GM23338 (cell line): ENCODE measurements around the gene EDIL3. TPM values are rescaled to one million over a fixed set of nuclear protein-coding genes. Genes with fewer than 3 reads are reported as not detected.

Source experiments
- ATAC-seq: fragments of 200-7000 bp; cut with Tn5 transposase; 3 replicates; pipeline ENCODE4 v1.9.1; 2020
- DNase-seq: peaks from one replicate; pipeline ENCODE4 v3.0.0-alpha.2; 2015; ENCODE audit warnings: low spot score
- H2AFZ ChIP-seq: fragments of 200-600 bp; sonication (generic); 2 replicates; pipeline ENCODE4 v1.8.0; 2016; ENCODE audit warnings: antibody characterized with exemption, mild to moderate bottlenecking, moderate library complexity
- H3F3A ChIP-seq: fragments of 200-600 bp; sonication (generic); replicated peaks from 2 replicates; pipeline ENCODE4 v1.8.0; 2017; ENCODE audit warnings: antibody characterized with exemption, mixed run types, low read depth
- H3K27ac ChIP-seq: fragments of 200-600 bp; sonication (generic); 2 replicates; pipeline ENCODE4 v1.6.1; 2016; ENCODE audit warnings: low read depth
- H3K27me3 ChIP-seq: fragments of 200-600 bp; sonication (generic); 2 replicates; pipeline ENCODE4 v1.8.0; 2016; ENCODE audit warnings: mild to moderate bottlenecking, mixed run types, moderate library complexity; ENCODE audit not compliant: insufficient read depth
- H3K36me3 ChIP-seq: fragments of 200-600 bp; sonication (generic); 2 replicates; pipeline ENCODE4 v1.8.0; 2016; ENCODE audit warnings: mild to moderate bottlenecking; ENCODE audit not compliant: insufficient read depth
- H3K4me1 ChIP-seq: fragments of 200-600 bp; sonication (generic); 2 replicates; pipeline ENCODE4 v1.8.0; 2016; ENCODE audit warnings: mild to moderate bottlenecking, moderate library complexity; ENCODE audit not compliant: insufficient read depth
- H3K4me2 ChIP-seq: fragments of 200-600 bp; sonication (generic); 2 replicates; pipeline ENCODE4 v1.7.1; 2017; ENCODE audit warnings: mixed run types
- H3K4me3 ChIP-seq: fragments of 200-600 bp; sonication (generic); 2 replicates; pipeline ENCODE4 v1.6.1; 2016; ENCODE audit warnings: mixed run types
- H3K79me2 ChIP-seq: fragments of 200-600 bp; sonication (generic); replicated peaks from 2 replicates; pipeline ENCODE4 v1.8.0; 2017; ENCODE audit warnings: mild to moderate bottlenecking; ENCODE audit not compliant: insufficient read depth
- H3K9me2 ChIP-seq: fragments of 200-600 bp; sonication (generic); 2 replicates; pipeline ENCODE4 v1.8.0; 2017; ENCODE audit not compliant: insufficient read depth
- H4K20me1 ChIP-seq: fragments of 200-600 bp; sonication (generic); replicated peaks from 2 replicates; pipeline ENCODE4 v1.8.0; 2017; ENCODE audit warnings: mild to moderate bottlenecking; ENCODE audit not compliant: insufficient read depth
- H3K27ac Mint-ChIP-seq: 2 replicates; pipeline ENCODE4 v1.8.0; 2020; ENCODE audit warnings: inconsistent platforms, mild to moderate bottlenecking, moderate library complexity, mixed read lengths
- H3K27me3 Mint-ChIP-seq: 3 replicates; pipeline ENCODE4 v1.8.0; 2022; ENCODE audit warnings: low read depth, mild to moderate bottlenecking, moderate library complexity, mixed read lengths, inconsistent platforms; ENCODE audit not compliant: insufficient read depth, poor library complexity
- H3K36me3 Mint-ChIP-seq: 3 replicates; pipeline ENCODE4 v1.8.0; 2021; ENCODE audit warnings: low read depth, mild to moderate bottlenecking, inconsistent platforms, moderate library complexity, mixed read lengths
- H3K4me1 Mint-ChIP-seq: 3 replicates; pipeline ENCODE4 v1.8.0; 2020; ENCODE audit warnings: mild to moderate bottlenecking, inconsistent platforms, mixed read lengths
- H3K4me3 Mint-ChIP-seq: 3 replicates; pipeline ENCODE4 v1.8.0; 2021; ENCODE audit warnings: moderate library complexity, mild to moderate bottlenecking, inconsistent platforms, mixed read lengths
- H3K9me3 Mint-ChIP-seq: 3 replicates; pipeline ENCODE4 v1.8.0; 2020; ENCODE audit warnings: moderate library complexity, mild to moderate bottlenecking, inconsistent platforms, mixed read lengths
- CREB1 ChIP-seq: fragments of 250-450 bp; sonication (Bioruptor Pico); IDR thresholded peaks from 2 replicates; pipeline ENCODE4 v1.5.0; 2020; ENCODE audit warnings: low read depth, mild to moderate bottlenecking, moderate library complexity
- CTCF ChIP-seq, 2 experiments: fragments of 200-600 bp in 1 of 2; sonication (generic) in 1 of 2; conservative IDR thresholded peaks; 2 replicates each; pipeline versions ENCODE4 v1.5.1 to v1.6.1; 2016 to 2017; ENCODE audit warnings: antibody characterized with exemption in 2 of 2, low read depth in 2 of 2, mild to moderate bottlenecking in 2 of 2, moderate library complexity in 1 of 2
- ETS1 ChIP-seq: IDR thresholded peaks from 2 replicates; pipeline ENCODE4 v1.6.1; 2016; ENCODE audit warnings: antibody characterized with exemption
- EZH2 ChIP-seq: fragments of 200-600 bp; sonication (generic); IDR thresholded peaks from one replicate; pipeline ENCODE4 v1.8.0; 2017; ENCODE audit warnings: antibody characterized with exemption, mild to moderate bottlenecking, low read depth; ENCODE audit not compliant: unreplicated experiment
- EZH2phosphoT487 ChIP-seq: fragments of 200-600 bp; sonication (generic); IDR thresholded peaks from one replicate; pipeline ENCODE4 v1.8.1; 2018; ENCODE audit warnings: antibody characterized with exemption; ENCODE audit not compliant: unreplicated experiment
- JUNB ChIP-seq: IDR thresholded peaks from one replicate; pipeline ENCODE4 v1.6.1; 2016; ENCODE audit warnings: antibody characterized with exemption; ENCODE audit not compliant: unreplicated experiment
- NANOG ChIP-seq: IDR thresholded peaks from 2 replicates; pipeline ENCODE4 v1.6.1; 2016; ENCODE audit warnings: antibody characterized with exemption, borderline replicate concordance
- POLR2AphosphoS5 ChIP-seq: IDR thresholded peaks from 2 replicates; pipeline ENCODE4 v1.6.1; 2016; ENCODE audit warnings: antibody characterized with exemption, low read depth
- REST ChIP-seq: IDR thresholded peaks from one replicate; pipeline ENCODE4 v1.6.1; 2018; ENCODE audit warnings: antibody characterized with exemption; ENCODE audit not compliant: unreplicated experiment
- STAT1 ChIP-seq: IDR thresholded peaks from one replicate; pipeline ENCODE4 v1.6.1; 2016; ENCODE audit warnings: antibody characterized with exemption; ENCODE audit not compliant: unreplicated experiment
- ZNF331 ChIP-seq: fragments of 250-450 bp; sonication (Bioruptor Pico); IDR thresholded peaks from 2 replicates; pipeline ENCODE4 v1.5.0; 2020; ENCODE audit warnings: low read depth, mild to moderate bottlenecking, moderate library complexity
- polyA plus RNA-seq: library from polyadenylated mRNA; unstranded; fragments of >200 nt; fragmentation: Nextera tagmentation; extraction: Ambion mirVana; gene quantifications from 2 replicates; pipeline ENCODE4 v1.2.1, GENCODE V29; 2016
- total RNA-seq: library from RNA; depleted of rRNA; stranded (reverse); fragments of >200 nt; shearing (Covaris generic); gene quantifications from 2 replicates; pipeline ENCODE4 v1.2.3, GENCODE V29; 2014

EDIL3 gene
- total and polyA plus RNA-seq, 2 experiments from 2014 or later = 43.3 to 61.9 TPM

- no peaks in the 10 kb centered on the region; the same call in 2 of the 3 replicates for H3K9me3 Mint-ChIP-seq
These were observed 166.1 kb downstream of the EDIL3 start for GRCh38 chr5:84218546-84218945.

GRCh38 chr5:84215521-84215920, 169.2 kb downstream of the EDIL3 start:
- Histone ChIP-seq H3K36me3 (no peaks in the 10 kb centered on the region), H3K79me2 (no peaks in the 10 kb centered on the region), H3K4me2 (no peak overlapping the region), H3K4me1 (no peaks in the 10 kb centered on the region), H3K27me3 (no peaks in the 10 kb centered on the region), H3F3A (no peaks in the 10 kb centered on the region), H3K4me3 (no peak overlapping the region), H2AFZ (no peak overlapping the region), H4K20me1 (no peaks in the 10 kb centered on the region), H3K9me2 (no peaks in the 10 kb centered on the region), H3K27ac (no peak overlapping the region)
- Mint-ChIP-seq H3K4me3 (no peak overlapping the region), H3K4me1 (peaks cover 2% of the 10 kb centered on the region; the same call in 1 of the 3 replicates), H3K27me3 (peaks cover 5% of the 10 kb centered on the region), H3K36me3 (no peaks in the 10 kb centered on the region), H3K27ac (no peak overlapping the region), H3K9me3 (no peaks in the 10 kb centered on the region; the same call in 2 of the 3 replicates)
- no peak for DNase-seq
- ATAC-seq = no peak
- TF ChIP-seq EZH2 (no peak), ZNF331 (CRISPR knock-in tag) (no peak), POLR2AphosphoS5 (no peak)

More at GRCh38 chr5:84218546-84218945, 166.1 kb downstream of the EDIL3 start:
- Mint-ChIP-seq H3K27me3 (peaks cover 3% of the 10 kb centered on the region), H3K4me3 (no peak overlapping the region), H3K27ac (peak overlapping the region; percentile 78; the same call in 1 of the 2 replicates), H3K4me1 (peaks cover 2% of the 10 kb centered on the region; the same call in 1 of the 3 replicates), H3K36me3 (no peaks in the 10 kb centered on the region)
- ATAC-seq (peak; percentile 29; the same call in 2 of the 3 replicates), DNase-seq (no peak)
- H3K4me2 ChIP-seq = no peak overlapping the region
- H3K4me1 ChIP-seq = no peaks in the 10 kb centered on the region
- H3K36me3 ChIP-seq = no peaks in the 10 kb centered on the region
- H3K27me3 ChIP-seq = no peaks in the 10 kb centered on the region
- no peak overlapping the region for H2AFZ ChIP-seq
- no peaks in the 10 kb centered on the region for H3K79me2 ChIP-seq
- TF ChIP-seq JUNB (no peak), POLR2AphosphoS5 (no peak), CTCF (conservative IDR thresholded peaks at IDR 0.05; ENCODE audit: low read depth in 2 of 2) (no peak)
- no peak overlapping the region for H3K27ac ChIP-seq
- H3K4me3 ChIP-seq = no peak overlapping the region
- H4K20me1 ChIP-seq = no peaks in the 10 kb centered on the region
- H3F3A ChIP-seq = no peaks in the 10 kb centered on the region
- no peaks in the 10 kb centered on the region for H3K9me2 ChIP-seq

- no peaks in the 10 kb centered on the region for H3F3A ChIP-seq
- no peak overlapping the region for H3K27ac ChIP-seq
- no peaks in the 10 kb centered on the region for H3K36me3 Mint-ChIP-seq
- H4K20me1 ChIP-seq = no peaks in the 10 kb centered on the region
- no peaks in the 10 kb centered on the region for H3K36me3 ChIP-seq
- no peaks in the 10 kb centered on the region for H3K79me2 ChIP-seq
- no peak overlapping the region for H3K4me2 ChIP-seq
- H3K27ac Mint-ChIP-seq = peak overlapping the region; percentile 56
- peaks cover 2% of the 10 kb centered on the region; the same call in 1 of the 3 replicates for H3K4me1 Mint-ChIP-seq
- peaks cover 5% of the 10 kb centered on the region for H3K27me3 Mint-ChIP-seq
- H2AFZ ChIP-seq = no peak overlapping the region
- DNase-seq = no peak
- no peak for ATAC-seq
- no peaks in the 10 kb centered on the region for H3K9me2 ChIP-seq
- H3K9me3 Mint-ChIP-seq = no peaks in the 10 kb centered on the region; the same call in 2 of the 3 replicates
- no peak overlapping the region for H3K4me3 Mint-ChIP-seq
- no peak overlapping the region for H3K4me3 ChIP-seq
- H3K27me3 ChIP-seq = no peaks in the 10 kb centered on the region
- H3K4me1 ChIP-seq = no peaks in the 10 kb centered on the region
- no peak for TF ChIP-seq NANOG
- TF ChIP-seq ETS1 = no peak
- TF ChIP-seq EZH2 = no peak
- no peak for TF ChIP-seq CREB1 (CRISPR knock-in tag)
- TF ChIP-seq EZH2phosphoT487 = no peak
- TF ChIP-seq STAT1 = no peak
- TF ChIP-seq POLR2AphosphoS5 = no peak
- TF ChIP-seq REST = no peak
These were observed 170.8 kb downstream of the EDIL3 start for GRCh38 chr5:84213861-84214260.
